Adrenal gland (tissue), 12 donors: Measurements from ENCODE around the gene L3MBTL2. TPM values are rescaled to one million over a fixed set of nuclear protein-coding genes. Genes with fewer than 3 reads are reported as not detected.
"Not testable (repeated sequence)": the region's sequence is repeated elsewhere in the genome, so short reads cannot be mapped to it uniquely, and the experiment has no call there.

Source experiments
- DNase-seq, 7 donors: peaks; one replicate each; pipeline ENCODE4 v3.0.0-alpha.2; 2019 to 2020
- H3K27ac ChIP-seq, 5 donors: fragments of 200-600 bp; sonication (generic) in 4 of 5; 1 replicate in 3 of 5; 2 replicates in 2 of 5; pipeline versions ENCODE4 v1.5.1 to v1.8.0; 2016 to 2020; ENCODE audit warnings: mild to moderate bottlenecking in 1 of 5
- H3K27me3 ChIP-seq: fragments of 200-600 bp; 2 replicates; pipeline ENCODE4 v1.8.0; 2021
- H3K36me3 ChIP-seq, 2 donors: fragments of 200-600 bp; replicated peaks in 1 of 2; 1 replicate in 1 of 2; 2 replicates in 1 of 2; pipeline versions ENCODE4 v1.5.1 to v1.8.0; 2018 to 2022
- H3K4me1 ChIP-seq, 2 donors: fragments of 200-600 bp; replicated peaks in 1 of 2; 1 replicate in 1 of 2; 2 replicates in 1 of 2; pipeline versions ENCODE4 v1.5.1 to v1.8.0; 2018 to 2021
- H3K4me3 ChIP-seq, 4 donors: fragments of 200-600 bp; sonication (generic) in 3 of 4; one replicate each; pipeline ENCODE4 v1.5.1; 2016 to 2018
- H3K9me3 ChIP-seq, 3 donors: fragments of 200-600 bp; sonication (generic) in 1 of 3; replicated peaks in 1 of 3; 1 replicate in 2 of 3; 2 replicates in 1 of 3; pipeline versions ENCODE4 v1.5.1 to v1.8.0; 2016 to 2021
- CTCF ChIP-seq, 6 experiments: fragments of 450-650 bp in 4 of 6; fragments of 200-600 bp in 2 of 6; sonication (generic) in 1 of 6; IDR thresholded peaks; 1 replicate in 5 of 6; 2 replicates in 1 of 6; pipeline versions ENCODE4 v1.5.1 to v1.8.0; 2016 to 2021; ENCODE audit warnings: antibody characterized with exemption in 6 of 6, mild to moderate bottlenecking in 2 of 6, moderate library complexity in 1 of 6
- POLR2A ChIP-seq, 2 donors: fragments of 450-650 bp; IDR thresholded peaks; one replicate each; pipeline ENCODE4 v1.6.1; 2017; ENCODE audit warnings: antibody characterized with exemption in 2 of 2, mild to moderate bottlenecking in 2 of 2, moderate library complexity in 1 of 2
- WGBS, 4 donors: extraction: QIAGEN DNeasy Blood & Tissue Kit in 2 of 4; methylation state at CpG; one replicate each; pipeline versions ENCODE4 v1.1.5 to v1.1.7; 2013 to 2017; 5-methylcytosine and 5-hydroxymethylcytosine counted together
- intact Hi-C, 2 donors: fragments of 100-400 bp; cut with DNase I; formaldehyde crosslinking; loops; one replicate each; pipeline versions ENCODE4 v1.14.1 to v1.15.0; 2022 to 2023
- polyA plus RNA-seq, 3 donors: library from polyadenylated mRNA; stranded (reverse); fragments of 200-250 nt in 2 of 3; fragments of 350-450 nt in 1 of 3; fragmentation: Illumina TruSeq in 1 of 3; extraction: RNeasy Lipid Tissue Mini Kit (QIAGEN cat#74804) in 1 of 3; gene quantifications; one replicate each; pipeline ENCODE4 v1.2.3, GENCODE V29; 2013 to 2014
- total RNA-seq, 9 donors: library from RNA; depleted of rRNA in 4 of 9; stranded (reverse); fragments of >200 nt in 4 of 9; fragments of 120-200 nt in 1 of 9; fragmentation: NEBNext Ultra II Directional in 1 of 9; extraction: Animal tissue kit (Norgen Biotek cat#: 25700) in 1 of 9; gene quantifications; one replicate each; pipeline versions ENCODE4 v1.1.0 to v1.2.4, GENCODE V29; 2013 to 2023
- donor health status: healthy with polysubstance abuse.
- donor health status: Bipolar disorder and iron deficiency.
- donor health status: DM: yes; HTN: yes; CAD: no.
- donor health status: DM: no; HTN: no; CAD: no.
- donor health status: DM: no; HTN: no; CAD: no.
- donor health status: DM: yes; HTN: yes; CAD: no.

L3MBTL2 gene
- total and polyA plus RNA-seq, 12 donors = 16.1 to 31.9 (median 22.9) TPM

GRCh38 chr22:41178425-41178975 is 26.6 kb upstream of the L3MBTL2 start:
- DNase-seq = peak in 4 of 7 donors; percentile 21 to 67 (median 44)
- H3K36me3 ChIP-seq = peaks cover 0 to 57% of the 10 kb centered on the region in 2 donors
- no peak for TF ChIP-seq CTCF (IDR thresholded peaks at IDR 0.05)
- no peak for TF ChIP-seq POLR2A (IDR thresholded peaks at IDR 0.05)
- WGBS, 4 donors = 80 to 86% (median 84%) methylated on average over 7 to 8 of the region's 8 CpGs
- H3K4me3 ChIP-seq = no peak overlapping the region
- intact Hi-C loops = no loop called here
- no peak overlapping the region for H3K27ac ChIP-seq
- H3K27me3 ChIP-seq = no peaks in the 10 kb centered on the region
- no peaks in the 10 kb centered on the region for H3K9me3 ChIP-seq
- no peaks in the 10 kb centered on the region for H3K4me1 ChIP-seq

GRCh38 chr22:41180362-41180761 is 24.8 kb upstream of the L3MBTL2 start:
- DNase-seq, H3K9me3 ChIP-seq, H3K27me3 ChIP-seq, H3K27ac ChIP-seq, H3K4me3 ChIP-seq, intact Hi-C loops, H3K4me1 ChIP-seq: not testable (repeated sequence)
- peaks cover 0 to 39% of the 10 kb centered on the region in 2 donors for H3K36me3 ChIP-seq
- 91 to 98% (median 98%) methylated on average over 4 to 6 of the region's 6 CpGs for WGBS, 4 donors

- H3K27ac ChIP-seq = no peak overlapping the region
- TF ChIP-seq POLR2A (IDR thresholded peaks at IDR 0.05) (no peak), CTCF (IDR thresholded peaks at IDR 0.05) (no peak)
- intact Hi-C loops = no loop called here
- H3K9me3 ChIP-seq = no peaks in the 10 kb centered on the region
- H3K4me1 ChIP-seq = no peaks in the 10 kb centered on the region
- no peak for DNase-seq
- no peak overlapping the region for H3K4me3 ChIP-seq
- WGBS, 4 donors = 84 to 89% (median 87%) methylated on average over 3 of the region's 3 CpGs
- H3K27me3 ChIP-seq = no peaks in the 10 kb centered on the region
- H3K36me3 ChIP-seq = peaks cover 0 to 33% of the 10 kb centered on the region in 2 donors
Measured at GRCh38 chr22:41180926-41181325, 24.2 kb upstream of the L3MBTL2 start.

- 71 to 82% (median 77%) methylated on average over 15 of the region's 15 CpGs for WGBS, 4 donors
- Histone ChIP-seq H3K36me3 (peaks cover 0 to 26% of the 10 kb centered on the region in 2 donors), H3K27ac (peak overlapping the region in 1 of 5 donors; percentile 20), H3K27me3 (no peaks in the 10 kb centered on the region), H3K9me3 (no peaks in the 10 kb centered on the region), H3K4me1 (no peaks in the 10 kb centered on the region), H3K4me3 (no peak overlapping the region)
- TF ChIP-seq CTCF (IDR thresholded peaks at IDR 0.05) (no peak), POLR2A (IDR thresholded peaks at IDR 0.05) (no peak)
- no peak for DNase-seq
- intact Hi-C loops = no loop called here
Measured at GRCh38 chr22:41181349-41182241, 23.5 kb upstream of the L3MBTL2 start.
